NCI-H748 (cell line): ENCODE results near the gene QARS1.

Experiments used
- DNase-seq: peaks from one replicate; lab custom pipeline; 2025; ENCODE audit not compliant: unreplicated experiment; lab: John Stamatoyannopoulos, UW

The QARS1 gene

GRCh38 chr3:49120438-49121131 is 16.0 kb upstream of the QARS1 start, which contains the start of gene USP19:
Gene USP19, minus strand, starts transcription at chr3:49120823. Its CDS starts 1,678 bp downstream, at chr3:49119145.
- peak; percentile 92 for DNase-seq

GRCh38 chr3:49120096-49120437 is 15.5 kb upstream of the QARS1 start:
- peak; percentile 15 for DNase-seq

DNA sequence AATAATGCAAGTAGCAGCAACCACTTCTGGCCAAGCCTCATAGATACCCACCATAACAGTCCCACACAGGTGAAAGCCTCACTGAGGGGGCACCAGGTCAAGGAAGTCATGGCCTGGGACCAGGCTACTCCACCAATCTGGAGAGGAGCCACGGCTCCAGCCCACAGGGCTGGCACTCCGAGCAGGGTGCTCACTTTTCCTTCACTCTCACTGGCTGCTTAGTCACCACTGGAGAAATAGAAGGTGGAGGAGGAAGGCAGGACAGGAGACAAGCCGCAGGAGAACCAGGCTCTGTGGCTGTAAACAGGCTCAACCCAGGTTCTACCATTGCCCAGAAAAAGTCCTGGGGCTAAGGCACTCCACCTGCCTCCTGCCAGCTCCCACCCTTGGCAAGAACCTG is 14.9 kb upstream of the QARS1 start:
- DNase-seq, result no peak

- DNase-seq, result no peak
Observed at GRCh38 chr3:49119036-49119435, 14.5 kb upstream of the QARS1 start.

- DNase-seq, result no peak
Observed at GRCh38 chr3:49112262-49112661, 7.7 kb upstream of the QARS1 start.

DNA sequence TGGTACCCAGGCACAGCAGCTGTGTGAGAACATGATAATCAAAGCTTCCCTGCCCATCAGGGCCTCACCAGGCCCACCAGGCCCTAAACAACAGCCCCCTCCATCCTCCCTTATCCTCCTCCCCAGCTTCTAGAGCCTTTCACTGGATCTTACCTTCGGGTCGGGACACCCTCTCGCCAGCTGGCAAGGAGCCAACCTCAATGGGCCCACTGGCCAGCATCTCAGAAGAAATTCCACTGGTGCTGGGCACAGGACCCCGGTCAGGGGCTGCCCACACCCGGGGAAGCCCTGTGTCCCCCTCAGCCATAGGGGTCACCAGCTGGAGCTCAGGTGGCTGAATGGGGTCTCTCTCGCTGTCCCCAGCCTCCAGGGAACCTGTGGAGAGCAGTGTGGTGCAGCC is 6.8 kb upstream of the QARS1 start:
- no peak for DNase-seq

DNA sequence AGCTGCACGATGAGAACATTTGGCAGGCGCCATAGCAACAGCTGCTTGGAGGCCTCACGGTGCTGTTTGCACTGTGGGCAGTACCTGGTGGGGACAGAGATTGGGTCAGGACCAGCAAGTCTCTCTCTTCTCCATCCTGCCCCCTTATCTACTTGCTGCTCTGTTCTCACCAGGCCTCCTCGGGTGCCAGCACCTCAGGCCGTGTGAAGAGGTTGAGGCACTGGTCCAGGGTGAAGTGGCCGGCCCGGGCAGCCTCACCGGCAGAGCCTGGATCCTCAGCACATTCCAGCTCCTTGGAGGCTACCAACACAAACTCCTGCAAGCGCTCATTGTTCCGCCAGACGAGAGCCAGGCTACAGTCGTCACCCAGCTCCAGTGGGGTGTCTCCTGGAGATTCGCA is 6.2 kb upstream of the QARS1 start:
- no peak for DNase-seq

GRCh38 chr3:49108346-49108745 is 3.8 kb upstream of the QARS1 start:
- no peak for DNase-seq

DNA sequence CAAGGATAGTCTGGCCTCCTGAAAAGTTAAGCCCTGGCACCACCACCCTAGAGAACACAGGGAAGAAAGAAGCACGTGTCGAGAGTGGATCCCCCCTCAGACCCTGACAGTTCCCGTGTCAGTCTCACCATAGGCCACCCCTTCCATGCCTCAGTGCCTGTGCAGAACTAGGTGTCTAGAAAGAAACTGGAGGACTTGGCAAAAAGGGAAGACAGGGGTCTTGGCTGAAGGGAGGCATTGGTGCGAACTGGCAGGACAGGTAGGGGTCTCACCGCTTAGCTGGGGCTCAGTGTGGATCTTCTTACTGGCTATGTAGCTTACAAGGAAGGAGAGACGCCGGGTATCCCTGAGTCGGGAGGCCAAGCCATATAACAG is 518 bp downstream of the QARS1 start:
- DNase-seq, result no peak

- DNase-seq, result no peak
Observed at GRCh38 chr3:49100046-49100615, 4.4 kb downstream of the QARS1 start.

DNA sequence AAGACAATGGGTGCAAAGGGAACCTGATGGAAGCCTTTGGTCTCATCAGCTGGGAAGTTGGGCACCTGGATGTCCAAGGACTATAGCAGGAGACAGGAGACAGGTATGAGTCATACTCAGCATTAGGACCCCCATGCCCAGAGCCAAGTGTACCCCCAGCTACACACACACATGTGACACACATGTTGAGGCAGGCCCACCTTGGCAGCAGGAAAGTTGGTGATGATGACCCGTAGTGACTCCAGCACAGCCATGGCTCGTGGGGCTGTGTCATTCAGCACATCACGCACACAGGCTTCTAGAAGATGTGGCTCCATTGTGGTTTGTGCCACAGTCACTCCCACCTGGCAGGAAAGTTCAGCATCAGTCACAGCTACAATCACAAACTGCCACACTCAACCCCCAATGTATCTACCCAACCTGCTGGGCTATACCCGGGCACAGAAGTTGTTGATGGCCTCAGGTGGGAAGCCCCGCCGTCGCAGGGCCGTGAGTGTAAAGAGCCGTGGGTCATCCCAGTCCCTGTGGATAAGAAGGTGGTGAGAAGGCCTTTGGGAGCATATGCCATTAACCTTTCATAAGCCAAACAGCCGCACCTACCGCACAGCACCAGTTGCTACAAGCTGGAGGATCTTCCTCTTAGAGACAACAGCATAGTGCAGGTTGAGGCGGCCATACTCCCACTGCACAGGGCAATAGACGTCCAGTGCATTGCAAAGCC is 5.5 kb downstream of the QARS1 start:
- DNase-seq, result no peak

DNA sequence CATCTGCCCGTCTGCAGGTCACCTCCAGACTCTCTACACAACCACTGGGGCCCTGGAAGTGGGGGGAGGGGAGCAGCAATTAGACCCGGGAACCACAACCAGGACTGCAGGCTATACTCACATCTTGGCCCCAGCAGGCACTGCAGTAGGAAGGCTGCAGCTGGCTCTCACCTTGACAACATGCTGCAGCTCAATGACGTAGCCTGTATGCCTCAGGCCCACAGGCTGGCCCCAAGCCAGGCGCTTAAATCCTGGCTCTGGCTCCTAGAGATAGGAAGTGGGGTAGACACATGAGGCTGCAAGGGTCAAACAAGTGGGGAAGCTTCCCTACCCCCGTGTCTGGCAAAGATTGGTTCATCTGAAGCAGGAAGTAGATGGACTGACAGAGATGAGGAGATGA is 6.1 kb downstream of the QARS1 start:
- DNase-seq, result no peak

DNA sequence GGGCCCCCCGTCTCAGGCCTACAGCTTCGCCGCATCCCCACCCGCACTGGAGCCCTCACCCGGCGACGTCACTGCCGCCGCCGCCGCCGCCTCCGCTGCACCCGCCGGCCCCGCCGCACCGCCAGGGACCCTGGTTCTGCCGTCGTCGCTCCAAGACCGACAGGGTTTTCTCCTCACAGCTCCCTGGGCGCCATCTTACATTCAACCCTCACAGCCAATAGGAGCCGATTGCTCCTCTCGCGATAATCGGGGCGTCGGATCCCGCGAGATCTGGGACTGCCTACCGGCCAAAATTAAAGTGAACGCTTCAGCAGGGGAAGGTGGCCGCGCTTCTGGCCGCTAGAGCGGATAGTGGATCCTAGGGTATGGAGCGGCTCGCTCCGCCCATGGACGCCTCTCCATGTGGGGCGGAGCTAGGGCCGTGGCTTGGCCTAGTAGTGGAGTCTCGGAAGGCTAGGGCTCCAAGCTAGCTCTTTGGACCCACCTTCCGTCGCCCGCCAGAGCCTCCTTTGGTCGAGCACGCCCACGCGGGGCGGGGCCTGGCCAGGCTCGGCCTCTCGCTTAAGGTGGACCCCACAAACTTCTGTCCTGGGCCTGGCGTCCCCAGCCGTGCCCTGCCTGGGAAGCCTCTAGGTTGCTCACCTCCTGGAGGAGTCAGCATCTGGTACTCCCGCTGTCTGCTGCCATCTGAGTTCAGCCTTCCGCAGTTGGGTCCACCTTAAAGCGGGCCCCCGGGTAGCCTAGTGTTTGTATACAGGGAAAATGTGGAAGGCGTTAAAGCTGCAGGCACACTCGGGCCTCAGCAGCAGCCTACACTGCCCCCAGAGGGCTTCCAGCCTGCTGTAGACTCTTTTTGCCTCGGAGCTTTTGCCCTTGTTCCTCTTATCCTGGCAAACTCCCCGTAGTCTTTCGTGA is 10.4 kb downstream of the QARS1 start, which contains the start of gene QRICH1:
TSS of gene QRICH1 (minus strand) at position 219 of the 915 bp plus-strand sequence. CDS start 17,054 bp downstream, outside the sequence.
- DNase-seq, result peak; percentile 96

- peak; percentile 72 for DNase-seq
Observed at GRCh38 chr3:49092938-49093852, 11.4 kb downstream of the QARS1 start.

GRCh38 chr3:49081429-49081828 is 23.1 kb downstream of the QARS1 start:
- DNase-seq, result peak; percentile 13

GRCh38 chr3:49079270-49079669 is 25.3 kb downstream of the QARS1 start:
- no peak for DNase-seq

- DNase-seq, result no peak
Observed at GRCh38 chr3:49076646-49077045, 27.9 kb downstream of the QARS1 start.

DNA sequence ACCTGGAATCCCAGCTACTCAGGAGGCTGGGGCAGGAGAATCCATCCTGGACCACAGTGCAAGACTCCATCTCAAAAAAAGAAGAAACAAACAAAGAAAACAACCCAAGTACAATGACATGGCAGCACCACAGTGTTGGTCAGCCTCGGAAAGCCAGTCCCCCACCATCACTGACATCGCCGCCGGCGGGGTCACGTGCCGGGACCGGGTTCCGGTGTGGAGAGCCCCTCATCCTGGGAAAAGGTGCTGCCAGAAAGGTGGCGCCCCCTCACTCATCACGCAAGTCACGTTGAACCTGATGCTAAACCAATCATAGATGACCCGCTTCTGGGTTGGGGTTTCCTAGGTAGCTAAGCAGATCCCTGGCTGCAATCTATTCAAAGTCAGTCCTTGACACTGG is 28.4 kb downstream of the QARS1 start:
- DNase-seq, result no peak

DNA sequence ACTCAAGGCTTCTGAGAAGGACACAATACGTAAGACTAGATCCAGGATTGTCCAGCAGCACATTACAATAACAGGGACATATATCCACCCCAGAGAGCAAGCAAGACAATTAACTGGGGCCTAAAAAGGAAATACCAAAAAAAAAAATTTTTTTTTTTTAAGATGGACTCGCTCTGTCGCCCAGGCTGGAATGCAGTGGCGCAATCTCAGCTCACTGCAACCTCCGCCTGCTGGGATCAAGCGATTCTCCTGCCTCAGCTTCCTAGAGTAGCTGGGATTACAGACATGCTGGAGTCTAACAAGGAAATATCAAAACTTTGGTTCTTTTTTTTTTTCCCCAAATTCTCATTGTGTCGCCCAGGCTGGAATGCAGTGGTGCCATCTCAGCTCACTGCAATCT is 46.5 kb downstream of the QARS1 start:
- no peak for DNase-seq

DNA sequence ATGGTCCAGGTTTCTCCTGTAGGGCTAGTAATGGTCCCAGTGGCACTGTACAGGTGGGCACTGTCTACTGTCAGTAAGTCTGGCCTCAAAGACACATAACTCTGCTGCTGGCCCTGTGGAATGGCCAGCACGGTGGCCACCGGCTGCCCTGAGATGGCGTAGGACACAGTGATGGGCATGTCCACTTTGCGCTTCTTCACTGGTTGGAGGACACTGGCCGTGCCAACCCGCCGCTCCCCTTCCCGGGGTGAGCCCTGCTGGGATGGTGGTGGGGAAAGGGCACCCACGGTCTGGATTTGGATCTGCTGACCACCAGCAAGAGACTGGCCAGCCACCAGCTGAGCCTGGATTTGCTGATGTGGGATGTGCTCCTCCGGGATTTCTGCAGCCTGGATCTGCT is 47.3 kb downstream of the QARS1 start:
- no peak for DNase-seq
